HL-60 (cell line): ENCODE data around the gene FAH.

ENCODE experiments used
- GABPA ChIP-seq: IDR thresholded peaks from 2 replicates; pipeline ENCODE4 v1.6.1; 2012; ENCODE audit warnings: low read depth
- POLR2AphosphoS5 ChIP-seq: IDR thresholded peaks from 2 replicates; pipeline ENCODE4 v1.6.1; 2012; ENCODE audit warnings: low read depth
- SPI1 ChIP-seq: IDR thresholded peaks from 2 replicates; pipeline ENCODE4 v1.6.1; 2012; ENCODE audit warnings: low read depth, mild to moderate bottlenecking, borderline replicate concordance
- TF ChIP-seq, protein P1 (sequence below): IDR thresholded peaks from one replicate; pipeline ENCODE4 v1.5.1; 2011; ENCODE audit warnings: low read length, control low read depth, inconsistent platforms; ENCODE audit not compliant: insufficient read depth
- TF ChIP-seq, protein P2 (sequence below): IDR thresholded peaks from 2 replicates; pipeline ENCODE4 v1.6.1; 2012; ENCODE audit warnings: low read depth; ENCODE audit not compliant: insufficient replicate concordance

GRCh38 chr15:80199366-80199765, 46.6 kb downstream of the FAH start:
- TF ChIP-seq, protein P1, sequence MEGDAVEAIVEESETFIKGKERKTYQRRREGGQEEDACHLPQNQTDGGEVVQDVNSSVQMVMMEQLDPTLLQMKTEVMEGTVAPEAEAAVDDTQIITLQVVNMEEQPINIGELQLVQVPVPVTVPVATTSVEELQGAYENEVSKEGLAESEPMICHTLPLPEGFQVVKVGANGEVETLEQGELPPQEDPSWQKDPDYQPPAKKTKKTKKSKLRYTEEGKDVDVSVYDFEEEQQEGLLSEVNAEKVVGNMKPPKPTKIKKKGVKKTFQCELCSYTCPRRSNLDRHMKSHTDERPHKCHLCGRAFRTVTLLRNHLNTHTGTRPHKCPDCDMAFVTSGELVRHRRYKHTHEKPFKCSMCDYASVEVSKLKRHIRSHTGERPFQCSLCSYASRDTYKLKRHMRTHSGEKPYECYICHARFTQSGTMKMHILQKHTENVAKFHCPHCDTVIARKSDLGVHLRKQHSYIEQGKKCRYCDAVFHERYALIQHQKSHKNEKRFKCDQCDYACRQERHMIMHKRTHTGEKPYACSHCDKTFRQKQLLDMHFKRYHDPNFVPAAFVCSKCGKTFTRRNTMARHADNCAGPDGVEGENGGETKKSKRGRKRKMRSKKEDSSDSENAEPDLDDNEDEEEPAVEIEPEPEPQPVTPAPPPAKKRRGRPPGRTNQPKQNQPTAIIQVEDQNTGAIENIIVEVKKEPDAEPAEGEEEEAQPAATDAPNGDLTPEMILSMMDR, result no peak
- TF ChIP-seq, protein P2, sequence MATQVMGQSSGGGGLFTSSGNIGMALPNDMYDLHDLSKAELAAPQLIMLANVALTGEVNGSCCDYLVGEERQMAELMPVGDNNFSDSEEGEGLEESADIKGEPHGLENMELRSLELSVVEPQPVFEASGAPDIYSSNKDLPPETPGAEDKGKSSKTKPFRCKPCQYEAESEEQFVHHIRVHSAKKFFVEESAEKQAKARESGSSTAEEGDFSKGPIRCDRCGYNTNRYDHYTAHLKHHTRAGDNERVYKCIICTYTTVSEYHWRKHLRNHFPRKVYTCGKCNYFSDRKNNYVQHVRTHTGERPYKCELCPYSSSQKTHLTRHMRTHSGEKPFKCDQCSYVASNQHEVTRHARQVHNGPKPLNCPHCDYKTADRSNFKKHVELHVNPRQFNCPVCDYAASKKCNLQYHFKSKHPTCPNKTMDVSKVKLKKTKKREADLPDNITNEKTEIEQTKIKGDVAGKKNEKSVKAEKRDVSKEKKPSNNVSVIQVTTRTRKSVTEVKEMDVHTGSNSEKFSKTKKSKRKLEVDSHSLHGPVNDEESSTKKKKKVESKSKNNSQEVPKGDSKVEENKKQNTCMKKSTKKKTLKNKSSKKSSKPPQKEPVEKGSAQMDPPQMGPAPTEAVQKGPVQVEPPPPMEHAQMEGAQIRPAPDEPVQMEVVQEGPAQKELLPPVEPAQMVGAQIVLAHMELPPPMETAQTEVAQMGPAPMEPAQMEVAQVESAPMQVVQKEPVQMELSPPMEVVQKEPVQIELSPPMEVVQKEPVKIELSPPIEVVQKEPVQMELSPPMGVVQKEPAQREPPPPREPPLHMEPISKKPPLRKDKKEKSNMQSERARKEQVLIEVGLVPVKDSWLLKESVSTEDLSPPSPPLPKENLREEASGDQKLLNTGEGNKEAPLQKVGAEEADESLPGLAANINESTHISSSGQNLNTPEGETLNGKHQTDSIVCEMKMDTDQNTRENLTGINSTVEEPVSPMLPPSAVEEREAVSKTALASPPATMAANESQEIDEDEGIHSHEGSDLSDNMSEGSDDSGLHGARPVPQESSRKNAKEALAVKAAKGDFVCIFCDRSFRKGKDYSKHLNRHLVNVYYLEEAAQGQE, result no peak
- TF ChIP-seq POLR2AphosphoS5 (no peak), SPI1 (no peak), GABPA (no peak)
